Activated CD4-positive, alpha-beta T cell treated with anti-CD3 and anti-CD28 coated beads, Interleukin-2, amount 50 U/mL, for 1 hour (primary cell): ENCODE results near the gene ARMH3.

ENCODE experiments used
- DNase-seq: peaks from one replicate; pipeline ENCODE4 v3.0.0-alpha.2; 2020

Gene ARMH3

DNA sequence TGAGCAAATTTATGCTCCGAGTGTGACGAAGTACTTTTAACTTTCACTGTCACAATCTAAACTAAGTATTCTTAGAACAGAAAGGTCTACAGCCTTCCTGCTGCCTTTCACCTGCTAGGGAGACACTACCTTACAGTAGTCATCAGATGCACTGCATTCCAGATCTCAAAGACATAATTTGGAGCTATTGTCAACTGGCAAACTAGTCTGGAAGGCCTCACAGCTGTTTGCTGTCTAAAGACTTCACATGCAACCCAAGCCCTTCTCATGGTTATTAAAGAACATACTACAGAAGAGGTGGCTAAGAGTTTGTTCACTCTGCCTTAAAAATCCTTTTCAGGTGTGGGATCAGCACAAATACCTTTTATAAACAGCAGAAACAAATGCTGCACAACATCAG is 120.5 kb downstream of the ARMH3 start:
- DNase-seq, result no peak

DNA sequence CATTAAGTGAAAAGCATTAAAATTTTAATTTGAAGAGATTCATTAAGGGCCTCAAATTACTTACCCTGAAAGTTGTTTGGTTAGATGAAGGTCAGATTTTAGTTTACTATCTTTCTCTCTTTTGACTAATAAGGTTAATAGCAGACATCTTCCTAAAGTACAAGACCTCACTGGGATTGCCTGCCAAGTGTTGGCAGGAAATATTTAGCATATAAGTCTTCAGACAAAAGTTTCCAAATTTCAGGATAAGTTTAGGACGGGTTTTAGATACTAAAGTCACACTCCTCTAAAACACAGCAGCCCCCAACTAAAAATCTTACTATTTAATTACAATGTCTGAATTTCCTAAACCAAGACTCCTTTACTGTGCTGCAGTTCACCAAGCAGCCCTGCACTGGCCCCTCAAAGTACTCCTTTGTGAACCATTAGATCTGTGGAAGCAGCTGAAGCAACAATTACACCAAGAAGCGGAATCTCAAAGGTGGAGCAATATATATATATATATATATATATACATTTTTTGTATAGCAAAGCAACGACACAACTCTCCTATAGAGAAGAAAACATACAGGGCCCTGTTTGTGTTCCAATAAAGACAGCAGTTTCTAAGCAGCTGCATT is 121.2 kb downstream of the ARMH3 start:
- DNase-seq, result no peak

DNA sequence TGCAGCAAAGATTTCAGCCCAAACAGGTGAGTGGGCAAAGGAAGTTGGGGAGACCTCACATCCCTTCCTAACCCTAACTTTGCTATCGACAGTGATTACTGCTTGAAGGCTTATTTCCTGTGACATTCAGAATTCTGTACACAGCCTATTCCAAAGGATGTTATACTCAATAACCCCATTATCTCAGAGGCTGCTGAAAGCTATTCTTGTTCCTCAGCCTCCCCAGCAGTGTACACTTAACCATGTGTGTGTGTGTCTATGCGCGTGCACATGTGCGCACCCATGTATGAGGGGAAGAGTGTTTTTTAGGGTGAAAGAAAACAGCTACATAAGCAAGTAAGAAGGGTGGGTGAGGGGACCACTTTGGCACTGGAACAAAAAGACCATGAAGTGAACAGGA is 122.0 kb downstream of the ARMH3 start:
- DNase-seq, result no peak

DNA sequence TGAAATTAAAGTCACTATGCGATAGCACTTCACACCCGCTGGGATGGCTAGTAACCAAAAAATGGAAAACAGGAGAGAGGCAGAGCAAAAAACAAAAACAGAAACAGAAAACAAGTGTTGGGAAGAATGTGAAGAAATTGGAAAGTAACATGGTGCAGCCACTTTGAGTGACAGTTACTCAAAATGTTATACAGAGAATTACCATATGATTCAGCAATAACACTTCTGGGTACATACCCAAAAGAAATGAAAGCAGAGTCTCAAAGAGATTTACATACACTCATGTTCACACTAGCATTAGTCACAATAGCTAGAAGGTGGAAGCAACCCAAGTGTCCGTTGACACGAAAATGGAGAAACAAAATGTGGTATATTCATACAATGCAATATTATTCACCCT is 123.8 kb downstream of the ARMH3 start:
- no peak for DNase-seq

DNA sequence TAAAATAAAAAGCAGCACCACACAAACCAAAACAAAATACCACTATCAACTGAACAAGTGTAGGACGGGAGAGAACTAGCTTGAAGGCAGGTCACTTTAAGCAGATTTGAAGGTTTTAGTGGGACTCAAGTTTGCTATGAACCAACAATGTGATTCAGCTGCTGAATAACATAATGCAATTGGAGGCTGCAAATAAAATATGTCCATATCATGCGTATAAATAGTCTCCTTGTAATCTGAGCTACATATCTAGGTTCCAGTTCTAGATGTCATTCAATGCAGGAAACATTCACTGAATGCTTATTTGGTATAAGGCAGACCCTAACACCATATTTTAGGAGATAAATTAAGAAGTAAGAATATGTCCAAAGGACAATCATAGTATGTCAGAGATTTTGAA is 130.9 kb downstream of the ARMH3 start:
- no peak for DNase-seq

DNA sequence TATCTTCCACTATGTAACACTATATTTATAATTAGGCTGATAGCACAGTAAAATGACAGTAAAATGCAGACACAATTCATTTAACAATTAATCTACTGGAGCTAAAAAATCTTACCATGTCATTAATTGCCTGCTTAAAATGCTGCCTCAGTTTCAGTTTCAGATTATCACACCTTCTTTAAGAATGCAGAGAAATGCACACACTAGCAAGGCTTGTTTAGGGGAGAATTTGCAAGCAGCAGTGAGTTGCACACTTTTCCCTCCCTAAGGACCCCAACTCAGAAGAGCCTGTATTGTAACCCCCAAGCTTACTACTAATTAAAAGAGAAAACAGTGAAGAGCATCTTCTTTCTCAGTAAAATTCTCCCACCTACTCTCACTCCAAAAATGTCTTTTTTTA is 132.7 kb downstream of the ARMH3 start:
- no peak for DNase-seq

DNA sequence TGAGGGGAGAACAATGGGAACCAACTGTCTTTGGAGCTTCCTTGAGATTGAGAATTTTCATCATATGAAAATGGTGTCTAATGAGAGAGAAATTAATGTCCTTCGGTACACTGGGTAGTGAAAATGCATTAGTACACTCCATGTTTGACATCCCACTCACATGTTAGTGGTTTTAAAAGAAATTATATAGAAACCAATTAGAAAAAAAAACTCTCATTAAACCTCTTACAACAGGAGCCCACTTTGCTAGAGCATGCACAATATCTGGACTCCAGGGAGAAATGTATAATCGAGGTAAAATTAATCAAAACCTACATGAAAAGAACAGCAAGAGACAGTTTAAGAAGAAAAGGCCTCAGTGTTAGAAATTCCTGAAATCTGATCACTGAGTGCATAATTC is 133.1 kb downstream of the ARMH3 start:
- no peak for DNase-seq

DNA sequence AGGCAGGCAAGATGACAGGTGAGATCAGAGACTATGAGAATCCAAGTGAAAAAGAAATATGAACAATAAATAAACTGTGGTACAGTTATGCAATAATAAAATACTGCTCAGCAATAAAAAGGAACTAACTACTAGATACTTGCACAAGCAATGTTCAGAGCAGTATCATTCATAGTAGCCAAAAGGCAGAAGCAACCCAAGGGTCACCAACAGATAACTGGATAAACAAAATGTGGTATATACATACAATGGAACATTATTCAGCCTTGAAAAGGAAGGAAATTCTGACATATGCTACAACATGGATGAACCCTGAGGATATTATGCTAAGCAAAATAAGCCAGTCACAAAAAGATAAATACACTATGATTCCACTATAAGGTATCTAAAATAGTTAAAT is 135.4 kb downstream of the ARMH3 start:
- no peak for DNase-seq

DNA sequence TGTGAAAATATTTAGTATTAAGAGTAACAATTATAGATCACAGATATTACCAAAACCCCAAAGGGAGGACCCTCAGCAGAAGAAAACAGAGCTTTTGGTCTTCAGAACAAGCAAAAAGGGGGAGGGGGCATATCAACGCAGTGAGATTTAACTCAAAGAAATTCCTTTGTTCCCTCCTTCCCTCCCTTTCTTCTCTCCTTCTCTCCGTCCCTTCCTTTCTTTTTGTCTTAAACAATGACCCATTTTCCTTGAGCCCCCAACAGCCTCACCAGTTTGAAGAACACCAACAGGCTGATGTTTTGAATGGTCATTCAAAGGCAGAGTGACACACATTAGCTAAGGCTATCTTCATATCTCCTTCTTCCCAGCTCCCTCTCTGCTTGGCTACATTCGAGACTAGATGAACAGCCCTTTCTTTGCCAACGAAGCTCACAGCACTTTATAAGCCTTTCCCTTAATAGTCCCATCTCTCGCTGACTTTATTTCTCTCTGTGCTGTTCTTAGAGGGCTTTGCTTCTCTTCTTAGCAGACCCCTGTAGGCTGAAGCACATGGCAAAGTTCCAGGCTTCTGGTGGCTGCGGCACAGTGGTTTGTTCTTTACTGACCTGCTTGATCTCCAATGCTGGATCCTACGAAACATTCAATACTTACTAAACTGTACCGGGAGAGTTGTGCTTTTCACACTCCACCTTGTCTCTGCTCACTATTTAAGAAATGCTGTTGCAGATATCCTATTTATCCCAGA is 136.8 kb downstream of the ARMH3 start:
- DNase-seq, result no peak

DNA sequence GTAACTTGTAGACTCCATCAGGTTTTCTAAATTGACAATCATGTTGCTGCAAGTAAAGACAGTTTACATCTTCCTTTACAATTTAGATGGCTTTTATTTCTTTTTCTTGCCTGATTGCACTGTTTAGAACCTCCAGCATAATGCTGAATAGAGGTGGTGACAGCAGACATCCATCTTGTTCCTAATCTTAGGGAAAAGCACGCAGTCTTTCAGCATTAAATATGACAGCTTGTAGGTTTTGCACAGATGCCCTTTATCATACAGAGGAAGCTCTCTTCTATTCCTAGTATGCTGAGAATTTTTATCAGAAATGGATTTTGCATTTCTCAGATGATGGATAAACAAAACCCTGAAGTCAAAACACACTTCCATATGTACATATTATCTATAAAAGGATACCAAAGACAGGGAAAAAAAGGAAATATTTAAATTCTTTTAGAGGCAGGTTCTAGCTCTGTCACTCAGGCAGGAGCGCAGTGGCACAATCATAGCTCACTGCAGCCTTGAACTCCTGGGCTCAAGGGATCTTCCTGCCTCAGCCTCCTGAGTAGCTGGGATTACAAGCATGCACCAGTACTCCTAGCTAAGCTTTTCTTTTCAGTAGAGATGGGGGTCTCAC is 143.3 kb downstream of the ARMH3 start:
- no peak for DNase-seq

DNA sequence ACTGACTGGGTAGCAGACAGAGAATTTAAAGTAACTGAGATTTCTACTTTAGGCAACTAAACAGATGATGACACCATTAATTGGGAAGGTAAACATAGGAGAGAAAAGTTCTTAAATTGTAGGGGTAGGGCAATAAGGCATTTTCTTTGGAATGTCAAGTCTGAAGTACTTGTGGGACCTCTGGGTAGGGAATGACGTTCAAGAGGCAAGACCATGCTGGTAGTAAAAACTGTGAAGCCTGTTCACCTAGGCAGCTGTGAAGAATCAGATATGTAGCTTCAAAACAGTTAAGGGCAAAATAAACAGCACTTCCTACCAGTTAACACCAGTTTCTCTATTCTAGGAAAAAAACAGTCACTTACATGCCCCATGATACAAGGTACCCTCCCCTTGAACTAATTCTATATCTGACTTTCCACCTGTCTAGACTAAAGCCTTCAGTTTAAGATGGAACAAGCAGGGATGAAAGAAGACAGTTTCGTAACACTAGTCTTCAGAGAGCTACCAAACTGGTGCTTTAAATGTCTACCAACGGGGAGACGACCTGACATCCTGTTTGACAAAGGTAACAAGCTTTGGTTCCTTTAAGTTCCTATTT is 149.3 kb downstream of the ARMH3 start:
- no peak for DNase-seq

DNA sequence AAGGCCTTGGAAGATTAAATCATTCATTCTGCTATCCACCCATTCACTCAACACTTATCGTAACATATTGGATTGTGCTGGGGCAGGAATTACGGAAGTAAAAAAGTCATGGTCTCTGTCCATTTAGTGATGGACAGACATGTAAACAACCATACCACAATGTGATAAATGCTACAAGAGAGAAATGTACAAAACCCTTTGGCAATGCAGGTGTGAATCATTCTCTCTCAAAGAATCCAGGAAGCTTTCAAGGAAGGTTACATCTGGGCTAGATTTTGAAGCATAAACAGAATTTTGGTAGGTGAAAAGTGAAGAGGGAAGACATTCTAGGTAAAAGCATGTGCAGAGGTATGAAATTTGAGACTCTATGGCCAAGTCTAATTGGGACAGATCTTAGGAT is 150.7 kb downstream of the ARMH3 start:
- no peak for DNase-seq

DNA sequence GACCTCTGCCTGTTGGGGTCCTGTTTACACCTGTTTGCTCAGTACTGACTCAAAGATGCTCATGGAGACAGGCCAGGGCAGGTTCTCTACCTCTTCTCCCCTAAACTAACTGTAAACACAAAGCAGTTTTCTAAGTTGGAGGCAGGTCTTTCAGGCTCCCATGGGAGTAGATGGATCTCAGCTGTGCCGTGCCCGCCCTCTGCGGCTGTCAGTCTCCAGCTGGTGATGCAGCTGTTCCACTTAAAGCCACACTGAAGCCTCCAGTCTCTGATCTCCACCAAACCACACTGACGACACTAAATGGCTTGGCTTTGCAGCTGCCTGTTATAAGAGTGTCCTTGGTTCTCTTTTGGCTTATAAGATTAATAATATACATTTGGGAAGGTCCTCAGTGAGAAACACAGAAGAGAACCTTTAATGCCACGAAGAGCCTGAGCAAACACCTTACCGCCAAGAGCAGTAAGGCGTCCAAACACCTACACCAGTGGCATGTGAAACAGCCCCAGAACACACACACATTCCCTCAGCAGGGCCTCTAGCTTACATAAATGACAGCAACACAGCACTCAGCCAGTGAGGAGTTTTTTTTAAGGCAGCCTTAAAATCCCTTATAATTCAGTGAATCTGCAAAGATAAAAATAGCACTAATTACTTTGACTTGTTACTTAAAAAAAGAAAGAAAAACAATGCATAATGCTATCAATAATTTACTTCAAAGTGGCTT is 152.0 kb downstream of the ARMH3 start:
- no peak for DNase-seq

DNA sequence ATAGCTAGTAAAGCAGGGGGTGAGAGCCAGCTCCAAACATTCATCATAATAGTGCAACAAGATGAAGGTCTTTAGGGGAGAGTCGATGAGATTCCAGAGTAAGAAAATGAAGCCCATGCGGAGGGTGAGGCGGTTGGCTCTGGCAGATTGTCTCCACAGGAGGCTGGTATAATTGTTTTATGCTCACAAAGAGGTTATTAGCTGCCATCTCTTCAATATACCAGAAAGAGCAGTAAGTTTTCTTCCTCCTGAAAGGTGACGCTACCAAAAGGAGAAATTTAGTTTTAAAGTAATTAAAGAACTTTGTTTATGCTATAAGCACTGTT is 153.2 kb downstream of the ARMH3 start:
- no peak for DNase-seq

DNA sequence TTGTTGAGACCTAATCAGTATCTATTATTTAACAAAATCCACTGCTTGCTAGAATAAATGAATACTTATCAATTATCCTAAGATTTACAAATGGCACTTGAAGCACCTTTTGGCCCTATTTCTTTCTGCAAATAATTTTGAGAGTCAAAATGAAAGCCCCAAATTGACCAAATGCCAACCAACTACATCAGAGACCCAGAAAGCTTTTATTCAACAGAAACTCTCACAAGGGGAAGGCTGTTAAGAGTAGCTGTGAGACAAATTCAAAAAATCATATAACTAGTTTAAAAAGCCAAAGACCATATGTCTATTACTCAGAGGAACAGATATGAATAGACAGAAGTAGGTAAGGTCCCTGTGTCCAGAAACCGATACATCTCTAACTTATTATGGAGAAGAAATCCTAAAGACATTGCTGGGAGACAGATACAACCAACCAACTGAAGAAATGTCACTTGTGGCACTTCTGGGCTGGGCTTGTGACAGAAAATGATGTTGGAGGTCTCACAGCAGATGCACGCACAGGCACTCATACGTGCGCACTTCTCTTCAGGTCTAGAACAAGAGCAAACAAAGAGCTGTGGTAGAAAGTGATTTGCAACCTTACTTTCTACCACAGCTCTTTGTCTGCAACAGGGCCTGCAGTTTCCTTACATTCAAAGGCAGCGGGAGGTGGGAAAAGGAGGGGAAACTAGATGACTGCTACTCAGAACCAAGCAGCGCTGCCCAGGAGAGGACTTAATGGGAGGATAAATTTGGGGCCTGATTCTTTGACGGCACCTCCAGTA is 153.7 kb downstream of the ARMH3 start:
- no peak for DNase-seq

DNA sequence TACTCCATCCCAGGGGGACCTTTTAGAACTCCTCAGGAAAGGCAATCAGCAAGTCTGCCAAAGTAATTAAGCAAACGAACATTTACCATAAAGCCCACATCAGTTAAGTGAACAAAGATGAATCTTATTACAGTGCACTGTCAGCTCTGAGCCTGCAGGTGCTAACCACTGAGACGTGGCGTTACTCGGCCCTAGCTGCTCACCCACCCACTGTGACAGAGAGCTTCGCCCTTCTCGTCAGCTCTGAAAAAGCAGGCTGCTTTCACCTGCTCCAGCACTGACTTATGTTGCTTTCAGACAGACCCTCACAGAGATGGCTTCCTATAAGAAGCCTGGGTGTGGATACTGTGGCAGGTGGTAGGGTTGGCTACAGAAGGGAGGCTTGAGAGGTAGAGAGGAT is 154.6 kb downstream of the ARMH3 start:
- no peak for DNase-seq

DNA sequence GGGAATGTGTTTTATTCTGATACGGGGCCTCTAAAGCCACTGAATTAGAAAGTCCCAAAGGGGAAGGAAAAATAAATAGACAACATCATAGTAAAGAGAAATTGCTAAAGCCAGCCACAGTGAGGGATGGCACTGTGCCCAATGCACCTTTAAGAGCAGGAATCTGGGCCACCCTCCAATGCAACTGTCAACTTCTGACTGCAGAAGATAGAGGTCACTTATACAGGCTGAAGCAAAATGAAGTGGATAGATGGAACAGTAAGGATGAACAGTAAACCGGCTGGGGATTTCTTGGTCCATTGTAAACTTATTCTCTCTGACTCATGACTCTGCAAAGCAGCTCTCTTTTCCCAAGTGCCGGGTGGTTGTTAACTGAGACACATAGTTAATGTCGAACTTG is 158.3 kb downstream of the ARMH3 start:
- DNase-seq, result no peak

DNA sequence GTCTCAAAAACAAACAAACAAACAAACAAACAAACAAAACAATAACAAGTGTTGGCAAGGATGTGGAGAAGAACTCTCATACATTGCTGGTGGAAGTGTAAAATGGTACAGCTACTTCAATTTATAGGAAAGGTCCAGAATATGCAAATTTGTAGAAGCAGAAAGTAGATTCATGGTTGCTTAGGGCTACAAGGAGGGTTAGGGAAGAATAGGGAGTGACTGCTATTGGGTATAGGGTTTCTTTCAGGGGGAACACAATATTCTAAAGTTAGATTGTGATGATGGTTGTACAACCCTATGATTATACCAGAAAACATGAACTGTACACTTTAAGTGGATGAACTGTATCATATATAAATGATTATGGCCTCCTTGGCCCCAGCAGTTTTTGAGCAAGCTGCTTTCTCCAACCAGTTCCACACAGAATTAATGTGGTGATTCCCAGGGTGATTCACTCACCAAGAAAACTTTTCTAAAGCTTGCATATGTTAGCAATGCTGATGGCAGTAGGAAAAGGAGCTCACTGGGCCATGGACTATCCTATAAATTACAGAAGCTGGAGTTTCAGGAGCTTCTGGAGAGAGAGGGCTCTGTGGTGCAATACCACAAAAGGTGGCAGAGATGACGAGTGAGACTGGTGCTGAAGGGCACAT is 159.6 kb downstream of the ARMH3 start:
- no peak for DNase-seq

DNA sequence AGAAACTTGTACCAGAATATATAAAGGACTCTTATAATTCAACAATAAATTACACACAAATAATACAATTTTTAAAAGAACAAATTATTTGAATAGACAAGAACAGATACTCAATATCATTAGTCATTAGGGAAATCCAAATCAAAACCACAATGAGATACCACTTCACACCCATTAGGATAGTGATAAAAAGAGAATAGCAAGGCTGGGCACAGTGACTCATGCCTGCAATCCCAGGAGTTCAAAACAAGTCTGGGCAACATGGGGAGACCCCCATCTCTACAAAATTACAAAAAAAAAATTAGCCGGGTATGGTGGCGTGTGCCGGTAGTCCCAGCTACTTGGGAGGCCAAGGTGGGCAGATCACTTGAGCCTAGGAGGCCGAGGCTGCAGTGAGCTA is 160.2 kb downstream of the ARMH3 start:
- DNase-seq, result no peak

DNA sequence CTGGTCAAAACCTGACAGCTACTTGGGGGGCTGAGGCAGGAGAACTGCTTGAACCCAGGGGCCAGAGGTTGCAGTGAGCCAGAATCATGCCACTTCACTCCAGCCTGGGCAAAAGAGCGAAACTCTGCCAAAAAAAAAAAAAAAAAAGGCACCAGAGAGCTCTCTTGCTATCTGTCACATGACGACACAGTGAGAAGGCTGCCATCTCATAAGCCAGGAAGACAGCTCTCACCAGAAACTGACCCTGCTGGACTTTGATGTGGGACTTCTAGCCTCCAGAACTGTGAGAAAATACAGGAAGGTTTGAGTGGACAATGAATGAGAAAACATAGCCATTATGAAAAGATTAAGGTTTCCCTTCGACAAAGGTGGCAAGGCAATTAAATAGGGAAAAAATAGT is 161.2 kb downstream of the ARMH3 start:
- DNase-seq, result no peak

DNA sequence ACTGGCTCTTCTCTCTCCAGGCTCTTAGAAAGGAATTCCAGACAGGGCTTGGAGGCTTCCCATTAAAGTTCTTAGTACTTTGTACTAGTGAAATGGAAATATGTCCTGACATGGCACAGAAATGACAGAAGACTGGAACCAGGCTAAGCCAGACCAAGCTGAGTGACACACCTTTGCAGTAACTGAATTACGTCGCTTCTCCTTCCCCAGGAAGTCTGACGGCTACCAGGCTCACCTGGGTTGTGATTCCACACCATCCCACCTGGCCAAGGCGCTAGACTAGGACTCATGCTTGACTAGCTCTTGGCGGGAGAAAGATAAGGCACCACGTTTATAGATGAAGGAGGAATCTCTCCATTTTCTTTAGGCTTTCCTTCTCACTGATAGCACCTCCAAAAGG is 161.7 kb downstream of the ARMH3 start:
- DNase-seq, result no peak

DNA sequence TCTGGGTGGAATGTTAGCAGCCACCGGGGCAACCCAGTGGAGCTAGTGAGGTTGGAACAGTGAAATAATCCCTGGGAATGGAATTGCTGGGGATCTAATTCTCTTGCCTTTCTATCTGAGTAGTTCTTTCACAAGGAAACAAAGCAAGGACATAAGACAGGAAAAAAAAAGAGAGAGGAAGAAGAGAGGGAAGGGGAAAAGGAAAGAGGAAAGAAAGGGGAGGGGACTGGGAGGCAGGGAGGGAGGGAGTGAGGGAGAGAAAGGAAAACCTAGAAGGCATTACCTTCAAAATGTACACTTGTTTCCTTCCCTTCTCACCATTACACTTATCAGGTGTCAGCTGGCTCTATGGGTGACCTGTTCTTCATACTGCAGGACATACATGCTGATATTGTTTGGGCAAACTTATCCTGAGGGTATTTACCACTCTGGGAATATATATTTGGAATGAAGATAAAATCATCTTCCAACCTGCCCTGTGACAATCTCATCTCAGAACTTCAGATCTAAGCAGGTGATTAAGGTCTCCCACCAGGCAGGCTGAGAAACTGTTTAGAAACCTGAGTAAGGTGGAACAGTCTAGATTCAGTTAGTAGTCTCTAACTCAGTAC is 162.4 kb downstream of the ARMH3 start:
- DNase-seq, result no peak
